GM10266 (cell line): Measurements from ENCODE around the gene OR51I1.

Experiments used
- DNase-seq: peaks from one replicate; pipeline ENCODE4 v3.0.0; 2012; ENCODE audit errors: extremely low spot score
- TF ChIP-seq, protein P1 (sequence below): IDR thresholded peaks from 2 replicates; pipeline ENCODE4 v1.5.1; 2012; ENCODE audit warnings: mild to moderate bottlenecking, low read depth; ENCODE audit not compliant: control insufficient read depth, insufficient read depth; ENCODE audit errors: missing control alignments

The OR51I1 gene, protein sequence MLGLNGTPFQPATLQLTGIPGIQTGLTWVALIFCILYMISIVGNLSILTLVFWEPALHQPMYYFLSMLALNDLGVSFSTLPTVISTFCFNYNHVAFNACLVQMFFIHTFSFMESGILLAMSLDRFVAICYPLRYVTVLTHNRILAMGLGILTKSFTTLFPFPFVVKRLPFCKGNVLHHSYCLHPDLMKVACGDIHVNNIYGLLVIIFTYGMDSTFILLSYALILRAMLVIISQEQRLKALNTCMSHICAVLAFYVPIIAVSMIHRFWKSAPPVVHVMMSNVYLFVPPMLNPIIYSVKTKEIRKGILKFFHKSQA

DNA sequence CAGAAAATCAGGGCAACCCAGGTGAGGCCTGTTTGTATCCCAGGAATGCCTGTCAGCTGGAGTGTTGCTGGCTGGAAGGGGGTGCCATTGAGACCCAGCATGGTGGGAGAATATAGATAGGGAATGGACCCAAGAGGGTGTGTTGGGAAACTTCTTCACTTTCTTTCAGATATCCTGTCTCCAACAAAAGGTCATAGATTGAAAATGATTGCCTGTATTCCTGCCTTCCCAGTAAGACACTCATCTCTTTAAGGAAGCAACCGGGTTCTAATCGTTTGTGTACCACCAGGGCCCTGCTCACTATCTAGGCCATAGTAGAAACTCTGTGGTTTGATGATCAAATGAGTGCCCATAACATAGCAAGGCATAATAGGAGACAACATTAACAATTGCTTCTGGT lies at the start of gene OR51I1:
Gene OR51I1 (minus strand): TSS at position 101 of the 400 bp plus-strand sequence. CDS start 0 bp downstream, at position 101.
- TF ChIP-seq, protein P1, sequence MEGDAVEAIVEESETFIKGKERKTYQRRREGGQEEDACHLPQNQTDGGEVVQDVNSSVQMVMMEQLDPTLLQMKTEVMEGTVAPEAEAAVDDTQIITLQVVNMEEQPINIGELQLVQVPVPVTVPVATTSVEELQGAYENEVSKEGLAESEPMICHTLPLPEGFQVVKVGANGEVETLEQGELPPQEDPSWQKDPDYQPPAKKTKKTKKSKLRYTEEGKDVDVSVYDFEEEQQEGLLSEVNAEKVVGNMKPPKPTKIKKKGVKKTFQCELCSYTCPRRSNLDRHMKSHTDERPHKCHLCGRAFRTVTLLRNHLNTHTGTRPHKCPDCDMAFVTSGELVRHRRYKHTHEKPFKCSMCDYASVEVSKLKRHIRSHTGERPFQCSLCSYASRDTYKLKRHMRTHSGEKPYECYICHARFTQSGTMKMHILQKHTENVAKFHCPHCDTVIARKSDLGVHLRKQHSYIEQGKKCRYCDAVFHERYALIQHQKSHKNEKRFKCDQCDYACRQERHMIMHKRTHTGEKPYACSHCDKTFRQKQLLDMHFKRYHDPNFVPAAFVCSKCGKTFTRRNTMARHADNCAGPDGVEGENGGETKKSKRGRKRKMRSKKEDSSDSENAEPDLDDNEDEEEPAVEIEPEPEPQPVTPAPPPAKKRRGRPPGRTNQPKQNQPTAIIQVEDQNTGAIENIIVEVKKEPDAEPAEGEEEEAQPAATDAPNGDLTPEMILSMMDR = no peak
- no peak for DNase-seq

DNA sequence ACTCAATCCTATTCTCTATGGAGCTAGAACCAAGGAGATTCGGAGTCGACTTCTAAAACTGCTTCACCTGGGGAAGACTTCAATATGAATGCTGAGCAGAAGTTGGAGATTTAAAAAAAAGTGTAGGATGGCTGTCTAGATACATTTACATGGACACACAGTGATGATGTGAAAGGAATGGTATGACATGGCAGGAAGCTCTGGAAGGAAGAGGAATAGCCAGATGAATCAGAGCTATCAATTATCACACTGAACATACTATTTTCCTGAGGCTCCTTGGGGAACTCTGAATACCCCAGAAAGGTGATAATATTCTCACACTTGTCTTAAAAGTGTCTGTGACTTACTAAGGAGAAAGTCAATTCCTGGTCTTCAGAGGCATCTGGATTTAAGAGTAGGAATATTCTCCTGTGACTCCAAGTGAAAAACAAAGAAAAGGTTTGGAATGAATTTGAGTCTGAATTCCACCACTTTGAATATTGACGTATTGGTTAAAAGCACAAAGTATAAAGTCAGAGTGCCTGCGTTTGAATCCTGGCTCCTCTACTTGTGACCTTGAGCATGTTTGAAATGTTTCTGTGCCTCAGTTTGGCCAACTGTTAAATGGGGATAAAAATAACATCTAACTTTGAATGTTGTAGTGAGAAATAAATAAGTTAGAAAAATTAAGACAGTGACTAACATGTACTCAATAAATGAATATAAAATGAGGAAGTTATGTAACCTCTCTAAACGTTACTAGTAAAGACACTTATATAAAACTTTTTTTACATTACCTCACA lies 48.5 kb upstream of the OR51I1 start:
- DNase-seq = no peak
- TF ChIP-seq, protein P1 = no peak

DNA sequence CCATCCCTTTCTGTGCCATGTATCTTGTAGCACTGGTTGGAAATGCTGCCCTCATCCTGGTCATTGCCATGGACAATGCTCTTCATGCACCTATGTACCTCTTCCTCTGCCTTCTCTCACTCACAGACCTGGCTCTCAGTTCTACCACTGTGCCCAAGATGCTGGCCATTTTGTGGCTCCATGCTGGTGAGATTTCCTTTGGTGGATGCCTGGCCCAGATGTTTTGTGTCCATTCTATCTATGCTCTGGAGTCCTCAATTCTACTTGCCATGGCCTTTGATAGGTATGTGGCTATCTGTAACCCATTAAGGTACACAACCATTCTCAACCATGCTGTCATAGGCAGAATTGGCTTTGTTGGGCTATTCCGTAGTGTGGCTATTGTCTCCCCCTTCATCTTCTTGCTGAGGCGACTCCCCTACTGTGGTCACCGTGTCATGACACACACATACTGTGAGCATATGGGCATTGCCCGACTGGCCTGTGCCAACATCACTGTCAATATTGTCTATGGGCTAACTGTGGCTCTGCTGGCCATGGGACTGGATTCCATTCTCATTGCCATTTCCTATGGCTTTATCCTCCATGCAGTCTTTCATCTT lies 47.6 kb upstream of the OR51I1 start:
- TF ChIP-seq, protein P1 = no peak

DNA sequence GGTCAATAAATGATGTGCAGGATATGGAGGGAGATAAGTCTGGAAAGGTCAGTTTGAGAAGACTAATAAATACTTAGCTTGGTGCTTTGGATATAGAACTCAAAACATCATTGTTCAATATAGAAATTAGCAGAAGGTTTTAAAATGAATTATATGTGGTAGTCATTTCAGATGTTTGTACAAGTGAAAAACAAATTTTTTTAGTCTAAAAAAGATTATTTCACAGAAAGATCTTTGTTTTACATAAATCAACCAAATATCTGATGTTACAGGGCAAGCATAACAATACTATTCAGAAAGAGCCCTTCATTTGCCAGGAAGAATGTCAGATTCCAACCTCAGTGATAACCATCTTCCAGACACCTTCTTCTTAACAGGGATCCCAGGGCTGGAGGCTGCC lies 47.1 kb upstream of the OR51I1 start, which contains the start of gene OR52D1:
Gene OR52D1 (plus strand): TSS at position 301 of the 400 bp plus-strand sequence. CDS start 22 bp downstream, at position 323.
- DNase-seq = no peak
- TF ChIP-seq, protein P1 = no peak

More for the DNA sequence above, 47.6 kb upstream of the OR51I1 start:
- no peak for DNase-seq

DNA sequence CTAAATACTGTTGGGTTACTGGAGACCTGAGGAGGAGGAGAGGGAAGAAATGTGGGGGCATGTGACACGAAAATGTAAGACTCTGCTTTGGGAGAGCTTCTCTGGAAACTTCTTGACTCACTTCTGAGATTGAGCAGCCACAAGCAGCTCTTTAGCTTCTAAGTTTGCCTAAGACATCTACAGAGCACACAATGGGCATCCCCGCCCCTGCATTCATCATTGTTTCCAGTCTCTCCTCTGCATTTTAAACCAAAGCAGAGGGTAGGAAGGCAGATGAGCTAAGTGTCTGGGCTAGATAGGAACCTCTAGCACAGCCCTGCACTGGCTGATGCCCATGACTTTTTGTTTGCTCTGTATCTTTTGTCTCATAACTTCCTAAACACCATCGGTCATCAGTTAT lies 45.1 kb upstream of the OR51I1 start:
- TF ChIP-seq, protein P1 = no peak
- no peak for DNase-seq

DNA sequence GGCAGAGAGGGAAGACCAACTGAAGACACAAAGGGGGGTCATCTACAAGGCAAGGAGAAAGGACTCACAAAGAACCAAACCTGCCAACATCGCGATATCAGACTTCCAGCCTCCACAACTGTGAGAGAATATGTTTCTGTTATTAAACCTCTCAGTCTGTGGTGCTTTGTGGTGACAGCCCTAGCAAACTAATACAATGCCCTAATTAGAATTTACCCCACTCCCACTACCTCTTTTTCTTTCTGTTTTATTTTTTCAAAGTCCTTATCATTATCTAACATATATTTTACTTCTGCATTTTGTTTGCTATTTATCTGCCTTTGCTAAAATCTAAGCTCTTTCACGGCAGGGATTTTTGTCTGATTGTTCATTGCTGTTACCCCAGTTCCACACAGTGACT lies 44.7 kb upstream of the OR51I1 start:
- DNase-seq = no peak
- TF ChIP-seq, protein P1 = no peak
